CD14-positive monocyte (primary cell): ENCODE results near the gene UBE3A. TPM values are rescaled to one million over a fixed set of nuclear protein-coding genes. Genes with fewer than 3 reads are reported as not detected.
A peak's percentile ranks its signal among the peaks of the same experiment; 100 is the strongest.

ENCODE experiments used
- DNase-seq, 3 donors: peaks; one replicate each; pipeline ENCODE4 v3.0.0-alpha.2; 2011 to 2022
- H2AFZ ChIP-seq: 2 replicates; pipeline ENCODE4 v1.6.0; 2012; ENCODE audit warnings: mild to moderate bottlenecking, low read depth, low read length, inconsistent platforms; ENCODE audit not compliant: insufficient read depth, poor library complexity, severe bottlenecking
- H3K27ac ChIP-seq, 2 donors: 1 replicate in 1 of 2; 2 replicates in 1 of 2; pipeline ENCODE4 v1.5.1; 2012 to 2013; ENCODE audit warnings: low read length in 2 of 2, control low read depth in 1 of 2, inconsistent platforms in 1 of 2, low read depth in 1 of 2, mild to moderate bottlenecking in 1 of 2
- H3K27me3 ChIP-seq, 2 donors: one replicate each; pipeline versions ENCODE4 v1.6.0 to v1.6.1; 2011 to 2013; ENCODE audit warnings: low read length in 2 of 2; ENCODE audit not compliant: control insufficient read depth in 2 of 2, insufficient read depth in 2 of 2
- H3K36me3 ChIP-seq, 2 donors: replicated peaks in 1 of 2; 1 replicate in 1 of 2; 2 replicates in 1 of 2; pipeline versions ENCODE4 v1.5.1 to v1.6.1; 2012 to 2013; ENCODE audit warnings: low read length in 2 of 2, control low read depth in 1 of 2, inconsistent platforms in 1 of 2, mild to moderate bottlenecking in 1 of 2; ENCODE audit not compliant: insufficient read depth in 2 of 2, control insufficient read depth in 1 of 2
- H3K4me1 ChIP-seq, 2 donors: 1 replicate in 1 of 2; 2 replicates in 1 of 2; pipeline versions ENCODE4 v1.5.1 to v1.6.1; 2012 to 2013; ENCODE audit warnings: low read length in 2 of 2, control low read depth in 1 of 2, inconsistent platforms in 1 of 2, mild to moderate bottlenecking in 1 of 2, moderate library complexity in 1 of 2; ENCODE audit not compliant: insufficient read depth in 2 of 2, control insufficient read depth in 1 of 2
- H3K4me2 ChIP-seq: replicated peaks from 2 replicates; pipeline ENCODE3; 2012; ENCODE audit warnings: low read length, moderate library complexity, mild to moderate bottlenecking; ENCODE audit not compliant: poor library complexity, severe bottlenecking; ENCODE audit errors: extremely low read depth
- H3K4me3 ChIP-seq, 3 experiments: fragments of 200-600 bp in 1 of 3; sonication (generic) in 1 of 3; replicated peaks in 1 of 3; 1 replicate in 2 of 3; 2 replicates in 1 of 3; pipeline ENCODE4 v1.5.1; 2011 to 2013; ENCODE audit warnings: low read length in 3 of 3, mild to moderate bottlenecking in 3 of 3, control low read depth in 2 of 3, low read depth in 2 of 3, inconsistent platforms in 1 of 3, moderate library complexity in 1 of 3
- H3K79me2 ChIP-seq: 2 replicates; pipeline ENCODE4 v1.6.0; 2012; ENCODE audit warnings: mild to moderate bottlenecking, control low read depth, inconsistent platforms, low read length, moderate library complexity; ENCODE audit not compliant: insufficient read depth
- H3K9ac ChIP-seq: 2 replicates; pipeline ENCODE4 v1.6.0; 2017; ENCODE audit warnings: low read length, mild to moderate bottlenecking; ENCODE audit not compliant: insufficient read depth, poor library complexity, severe bottlenecking
- H3K9me3 ChIP-seq, 2 donors: replicated peaks in 1 of 2; 1 replicate in 1 of 2; 2 replicates in 1 of 2; pipeline versions ENCODE4 v1.5.1 to v1.6.1; 2012 to 2013; ENCODE audit warnings: low read length in 2 of 2, control low read depth in 1 of 2; ENCODE audit not compliant: control insufficient read depth in 1 of 2, insufficient read depth in 1 of 2
- H4K20me1 ChIP-seq: 2 replicates; pipeline ENCODE4 v1.6.0; 2012; ENCODE audit warnings: mild to moderate bottlenecking, low read length, control low read depth, moderate library complexity; ENCODE audit not compliant: insufficient read depth
- H3K27ac Mint-ChIP-seq, 7 donors: one replicate each; pipeline ENCODE4 v1.8.0; 2020; ENCODE audit warnings: mild to moderate bottlenecking in 7 of 7, mixed read lengths in 7 of 7, moderate library complexity in 6 of 7, inconsistent platforms in 2 of 7
- H3K27me3 Mint-ChIP-seq, 3 donors: one replicate each; pipeline ENCODE4 v1.8.0; 2021 to 2022; ENCODE audit warnings: low read depth in 3 of 3, mild to moderate bottlenecking in 3 of 3, mixed read lengths in 3 of 3, moderate library complexity in 3 of 3, inconsistent platforms in 1 of 3
- H3K36me3 Mint-ChIP-seq, 2 donors: one replicate each; pipeline ENCODE4 v1.8.0; 2020; ENCODE audit warnings: mixed read lengths in 2 of 2, inconsistent platforms in 1 of 2, mild to moderate bottlenecking in 1 of 2
- H3K4me1 Mint-ChIP-seq: one replicate; pipeline ENCODE4 v1.8.0; 2020; ENCODE audit warnings: mild to moderate bottlenecking, mixed read lengths
- H3K4me3 Mint-ChIP-seq, 2 donors: one replicate each; pipeline ENCODE4 v1.8.0; 2020; ENCODE audit warnings: mild to moderate bottlenecking in 2 of 2, mixed read lengths in 2 of 2, moderate library complexity in 1 of 2
- H3K9me3 Mint-ChIP-seq, 7 donors: one replicate each; pipeline ENCODE4 v1.8.0; 2020 to 2022; ENCODE audit warnings: mixed read lengths in 7 of 7, mild to moderate bottlenecking in 6 of 7, moderate library complexity in 6 of 7, inconsistent platforms in 2 of 7
- WGBS: methylation state at CpG from one replicate; pipeline ENCODE4 v1.1.5; 2013; ENCODE audit warnings: missing lambda C conversion rate; ENCODE audit not compliant: insufficient coverage; 5-methylcytosine and 5-hydroxymethylcytosine counted together
- intact Hi-C, 2 donors: fragments of 100-400 bp; cut with micrococcal nuclease; formaldehyde crosslinking; loops; one replicate each; pipeline versions ENCODE4 v1.15.0 to v1.15.1; 2023
- polyA plus RNA-seq, 3 donors: library from polyadenylated mRNA; depleted of rRNA in 1 of 3; unstranded in 2 of 3; stranded (reverse) in 1 of 3; fragments of 300-500 nt in 2 of 3; fragments of >200 nt in 1 of 3; fragmentation: Illumina TruSeq in 2 of 3; gene quantifications; 1 replicate in 2 of 3; 2 replicates in 1 of 3; pipeline ENCODE4 v1.2.3, GENCODE V29; 2012 to 2021
- TF ChIP-seq, protein P1 (sequence below): fragments of 200-600 bp; IDR thresholded peaks from one replicate; pipeline ENCODE4 v1.8.0; 2022; ENCODE audit warnings: antibody characterized with exemption, mild to moderate bottlenecking

Gene UBE3A
- polyA plus RNA-seq, 3 donors, result 13.9 to 73.3 (median 54.5) TPM

DNA sequence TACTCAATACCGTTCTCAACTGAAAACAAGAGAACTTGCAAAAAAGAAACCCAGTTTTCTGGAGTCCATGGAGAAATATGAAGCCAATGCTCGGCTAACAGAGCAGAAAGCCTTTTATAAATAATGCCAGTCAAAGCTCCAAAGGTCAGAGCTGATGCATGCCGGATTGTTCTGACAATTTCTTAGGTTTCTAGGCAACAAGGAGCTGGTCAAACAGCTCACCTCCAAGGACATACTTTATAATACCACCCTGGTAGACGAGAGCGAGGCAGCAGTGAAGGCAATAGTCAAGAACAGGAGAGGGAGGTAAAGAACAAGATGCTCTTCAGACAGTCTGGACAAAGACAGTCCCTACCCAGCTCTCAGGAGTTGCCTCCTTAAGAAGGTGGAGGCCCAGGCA is 111.1 kb downstream of the UBE3A start:
- peaks cover 0 to 14% (median 4%) of the 10 kb centered on the region in 7 donors for H3K9me3 Mint-ChIP-seq
- no peak overlapping the region for H3K4me2 ChIP-seq
- no peaks in the 10 kb centered on the region for H4K20me1 ChIP-seq
- peaks cover 5 to 6% of the 10 kb centered on the region in 2 donors for H3K36me3 Mint-ChIP-seq
- no peaks in the 10 kb centered on the region for H3K36me3 ChIP-seq
- H3K4me3 ChIP-seq, result no peak overlapping the region
- H3K4me1 ChIP-seq, result no peaks in the 10 kb centered on the region
- peak overlapping the region in 1 of 7 donors; percentile 3 for H3K27ac Mint-ChIP-seq
- no peak overlapping the region for H3K9ac ChIP-seq
- intact Hi-C loops, result no loop called here
- H3K27ac ChIP-seq, result no peak overlapping the region
- no peaks in the 10 kb centered on the region for H3K27me3 Mint-ChIP-seq
- no peak overlapping the region for H2AFZ ChIP-seq
- no peak overlapping the region for H3K4me3 Mint-ChIP-seq
- H3K79me2 ChIP-seq, result no peaks in the 10 kb centered on the region
- H3K9me3 ChIP-seq, result peaks cover 4% of the 10 kb centered on the region in 2 donors
- H3K4me1 Mint-ChIP-seq, result no peaks in the 10 kb centered on the region
- TF ChIP-seq, protein P1, sequence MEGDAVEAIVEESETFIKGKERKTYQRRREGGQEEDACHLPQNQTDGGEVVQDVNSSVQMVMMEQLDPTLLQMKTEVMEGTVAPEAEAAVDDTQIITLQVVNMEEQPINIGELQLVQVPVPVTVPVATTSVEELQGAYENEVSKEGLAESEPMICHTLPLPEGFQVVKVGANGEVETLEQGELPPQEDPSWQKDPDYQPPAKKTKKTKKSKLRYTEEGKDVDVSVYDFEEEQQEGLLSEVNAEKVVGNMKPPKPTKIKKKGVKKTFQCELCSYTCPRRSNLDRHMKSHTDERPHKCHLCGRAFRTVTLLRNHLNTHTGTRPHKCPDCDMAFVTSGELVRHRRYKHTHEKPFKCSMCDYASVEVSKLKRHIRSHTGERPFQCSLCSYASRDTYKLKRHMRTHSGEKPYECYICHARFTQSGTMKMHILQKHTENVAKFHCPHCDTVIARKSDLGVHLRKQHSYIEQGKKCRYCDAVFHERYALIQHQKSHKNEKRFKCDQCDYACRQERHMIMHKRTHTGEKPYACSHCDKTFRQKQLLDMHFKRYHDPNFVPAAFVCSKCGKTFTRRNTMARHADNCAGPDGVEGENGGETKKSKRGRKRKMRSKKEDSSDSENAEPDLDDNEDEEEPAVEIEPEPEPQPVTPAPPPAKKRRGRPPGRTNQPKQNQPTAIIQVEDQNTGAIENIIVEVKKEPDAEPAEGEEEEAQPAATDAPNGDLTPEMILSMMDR, result no peak
- no peaks in the 10 kb centered on the region for H3K27me3 ChIP-seq
- no peak for DNase-seq
- WGBS, result 100% methylated on average over 3 of the region's 5 CpGs

DNA sequence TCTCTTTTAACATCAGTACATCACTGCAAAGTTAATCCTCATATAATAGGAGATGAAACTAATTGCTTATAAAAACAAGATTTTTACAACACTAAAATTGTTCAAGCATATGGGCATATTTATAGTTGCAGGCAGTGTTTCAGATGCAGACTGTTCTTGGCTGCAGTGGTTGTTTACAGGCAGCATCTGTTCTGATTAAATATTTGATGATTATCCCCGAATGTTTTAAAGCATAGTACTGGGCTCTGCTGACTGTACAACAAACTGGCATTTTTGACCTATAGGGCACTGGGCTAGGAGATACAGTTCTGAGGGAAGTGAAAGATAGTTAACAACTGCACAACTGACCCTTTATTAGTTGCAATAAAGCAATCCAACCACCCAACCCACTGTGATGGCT is 113.6 kb downstream of the UBE3A start:
- Histone ChIP-seq H3K9ac (no peak overlapping the region), H3K4me2 (no peak overlapping the region), H3K79me2 (no peaks in the 10 kb centered on the region), H3K9me3 (peaks cover 5 to 21% of the 10 kb centered on the region in 2 donors), H3K36me3 (no peaks in the 10 kb centered on the region), H2AFZ (no peak overlapping the region), H3K27me3 (no peaks in the 10 kb centered on the region), H3K4me3 (no peak overlapping the region), H3K4me1 (no peaks in the 10 kb centered on the region), H3K27ac (no peak overlapping the region), H4K20me1 (no peaks in the 10 kb centered on the region)
- Mint-ChIP-seq H3K9me3 (peaks cover 10 to 32% (median 10%) of the 10 kb centered on the region in 7 donors), H3K4me1 (no peaks in the 10 kb centered on the region), H3K27me3 (no peaks in the 10 kb centered on the region), H3K27ac (no peak overlapping the region), H3K36me3 (peaks cover 0 to 3% of the 10 kb centered on the region in 2 donors), H3K4me3 (no peak overlapping the region)
- intact Hi-C loops, result no loop called here
- no peak for DNase-seq
- TF ChIP-seq, protein P1, result no peak
- no CpG with 5 or more reads among the region's 1 CpG for WGBS
